Measurements from ENCODE around the gene OAS1.
"Not testable (repeated sequence)": the region's sequence is repeated elsewhere in the genome, so short reads cannot be mapped to it uniquely, and the experiment has no call there.

The OAS1 gene

GRCh38 chr12:112936927-112937326 lies 30.2 kb downstream of the OAS1 start:
- no peak for DNase-seq (ENCODE audit: low read depth in 2 of 2)

- peak; percentile 61 to 70 for DNase-seq (ENCODE audit: low read depth in 2 of 2)
Observed at GRCh38 chr12:112937741-112938719, 31.3 kb downstream of the OAS1 start, which contains the start of gene OAS3. Gene OAS3, plus strand, starts transcription at chr12:112938474. Its CDS starts 57 bp downstream, at chr12:112938531.

GRCh38 chr12:112938751-112939150 lies 32.0 kb downstream of the OAS1 start:
- no peak for DNase-seq (ENCODE audit: low read depth in 2 of 2)

- DNase-seq (ENCODE audit: low read depth in 2 of 2), result no peak
Observed at GRCh38 chr12:112939761-112940381, 33.1 kb downstream of the OAS1 start.

DNA sequence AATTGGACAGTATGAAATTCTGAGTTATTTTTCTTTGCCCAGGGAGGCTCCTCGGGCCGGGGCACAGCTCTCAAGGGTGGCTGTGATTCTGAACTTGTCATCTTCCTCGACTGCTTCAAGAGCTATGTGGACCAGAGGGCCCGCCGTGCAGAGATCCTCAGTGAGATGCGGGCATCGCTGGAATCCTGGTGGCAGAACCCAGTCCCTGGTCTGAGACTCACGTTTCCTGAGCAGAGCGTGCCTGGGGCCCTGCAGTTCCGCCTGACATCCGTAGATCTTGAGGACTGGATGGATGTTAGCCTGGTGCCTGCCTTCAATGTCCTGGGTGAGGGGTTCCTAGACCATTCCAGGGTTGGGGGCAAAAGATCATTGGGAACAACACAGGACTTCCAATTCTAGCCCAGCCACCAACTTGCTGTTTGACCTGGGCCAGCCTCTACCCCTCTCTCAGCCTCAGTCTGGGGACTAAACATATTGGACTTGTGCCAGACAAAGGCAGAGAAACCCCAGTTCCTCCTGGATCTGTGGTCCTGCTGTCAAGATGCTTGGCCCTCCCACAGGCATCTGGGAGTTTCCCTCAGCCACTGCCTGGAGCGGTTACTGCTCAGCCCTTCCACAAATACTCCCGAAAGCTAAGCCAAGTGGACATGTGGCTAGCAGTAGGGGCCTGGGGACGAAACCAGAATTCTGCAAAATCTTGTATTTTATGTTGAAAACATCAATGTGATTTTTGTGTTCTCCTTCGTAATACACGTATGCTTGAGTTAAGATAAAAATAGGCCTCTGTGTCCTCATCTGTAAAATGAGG lies 35.0 kb downstream of the OAS1 start:
- DNase-seq (ENCODE audit: low read depth in 2 of 2), result no peak

DNA sequence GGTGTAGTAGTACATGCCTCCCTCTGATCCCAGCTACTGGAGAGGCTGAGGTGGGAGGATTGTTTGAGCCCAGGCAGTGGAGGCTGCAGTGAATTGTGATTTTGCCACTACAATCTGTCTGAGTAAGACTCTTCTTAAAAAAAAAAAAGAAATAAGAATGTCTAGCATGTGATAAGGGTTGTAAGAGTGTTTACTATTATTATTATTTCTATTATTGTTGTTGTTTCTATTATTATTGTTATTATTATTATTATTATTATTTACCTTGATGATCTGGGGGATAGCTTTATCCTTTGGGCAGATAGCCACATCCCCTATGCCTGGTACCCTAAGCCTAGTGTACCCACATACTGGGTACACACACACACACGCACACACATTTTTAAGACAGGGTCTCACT lies 35.8 kb downstream of the OAS1 start:
- DNase-seq (ENCODE audit: low read depth in 2 of 2), result no peak

DNA sequence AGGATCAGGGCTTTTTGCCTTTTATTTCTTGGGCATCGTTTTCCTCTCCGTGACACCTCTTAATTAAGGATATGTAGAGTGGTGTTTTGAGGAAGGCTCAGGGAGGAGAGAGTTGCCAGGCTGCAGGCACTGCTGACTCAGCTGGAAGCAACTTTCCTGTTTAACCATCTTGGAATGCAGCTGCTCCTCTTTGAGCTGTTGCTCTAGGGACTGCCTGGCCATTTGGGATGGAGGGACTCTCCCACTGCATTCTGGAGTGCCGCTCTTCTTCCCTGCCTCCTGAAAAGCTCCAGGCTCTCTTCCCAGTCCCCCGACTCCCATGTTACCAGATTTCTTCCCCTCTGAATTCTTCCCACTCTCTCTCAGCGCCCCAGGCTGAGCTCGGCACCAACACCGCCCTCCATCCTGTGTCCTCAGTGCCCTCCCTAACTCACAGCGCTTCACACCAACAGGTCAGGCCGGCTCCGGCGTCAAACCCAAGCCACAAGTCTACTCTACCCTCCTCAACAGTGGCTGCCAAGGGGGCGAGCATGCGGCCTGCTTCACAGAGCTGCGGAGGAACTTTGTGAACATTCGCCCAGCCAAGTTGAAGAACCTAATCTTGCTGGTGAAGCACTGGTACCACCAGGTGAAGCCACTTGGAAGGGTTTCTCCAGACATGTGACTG lies 37.4 kb downstream of the OAS1 start:
- no peak for DNase-seq (ENCODE audit: low read depth in 2 of 2)

- no peak for DNase-seq (ENCODE audit: low read depth in 2 of 2)
Observed at GRCh38 chr12:112945515-112945914, 38.8 kb downstream of the OAS1 start.

GRCh38 chr12:112946236-112947000 lies 39.7 kb downstream of the OAS1 start:
- DNase-seq (ENCODE audit: low read depth in 2 of 2), result no peak

DNA sequence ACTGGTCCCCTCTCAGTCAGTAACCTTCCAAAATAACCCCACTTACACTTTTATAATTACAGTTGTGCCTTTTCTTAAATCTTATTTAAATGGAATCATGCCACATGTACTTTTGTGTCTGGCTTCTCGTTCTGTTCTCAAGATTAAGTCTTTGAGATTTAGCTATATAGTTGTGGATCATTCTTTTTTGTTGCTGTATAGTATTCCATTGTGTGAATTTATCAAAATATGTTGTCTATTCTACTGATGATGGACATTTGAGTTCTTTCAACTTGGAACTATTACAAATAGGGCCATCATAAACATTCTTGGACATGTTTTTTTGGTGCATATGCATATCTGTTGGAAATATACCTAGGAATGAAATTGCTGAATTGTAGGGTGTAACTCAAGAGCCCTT lies 40.6 kb downstream of the OAS1 start:
- no peak for DNase-seq (ENCODE audit: low read depth in 2 of 2)

GRCh38 chr12:112947761-112948160 lies 41.0 kb downstream of the OAS1 start:
- DNase-seq (ENCODE audit: low read depth in 2 of 2), result no peak

- DNase-seq (ENCODE audit: low read depth in 2 of 2), result no peak
Observed at GRCh38 chr12:112948806-112949205, 42.0 kb downstream of the OAS1 start.

DNA sequence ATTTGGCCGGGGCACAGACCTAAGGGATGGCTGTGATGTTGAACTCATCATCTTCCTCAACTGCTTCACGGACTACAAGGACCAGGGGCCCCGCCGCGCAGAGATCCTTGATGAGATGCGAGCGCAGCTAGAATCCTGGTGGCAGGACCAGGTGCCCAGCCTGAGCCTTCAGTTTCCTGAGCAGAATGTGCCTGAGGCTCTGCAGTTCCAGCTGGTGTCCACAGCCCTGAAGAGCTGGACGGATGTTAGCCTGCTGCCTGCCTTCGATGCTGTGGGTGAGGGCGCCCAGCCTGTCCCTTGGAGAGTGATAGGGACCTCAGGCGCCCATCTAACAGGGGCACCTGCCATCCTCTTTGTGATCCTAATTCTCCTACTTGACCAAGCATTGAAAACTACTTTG lies 43.9 kb downstream of the OAS1 start:
- no peak for DNase-seq (ENCODE audit: low read depth in 2 of 2)

GRCh38 chr12:112957125-112957524 lies 50.4 kb downstream of the OAS1 start:
- not testable (repeated sequence) for DNase-seq (ENCODE audit: low read depth in 2 of 2)

- no peak for DNase-seq (ENCODE audit: low read depth in 2 of 2)
Observed at GRCh38 chr12:112961074-112961473, 54.3 kb downstream of the OAS1 start.

- no peak for DNase-seq (ENCODE audit: low read depth in 2 of 2)
Observed at GRCh38 chr12:112961536-112961935, 54.8 kb downstream of the OAS1 start.

GRCh38 chr12:112962561-112962960 lies 55.8 kb downstream of the OAS1 start:
- no peak for DNase-seq (ENCODE audit: low read depth in 2 of 2)

- DNase-seq (ENCODE audit: low read depth in 2 of 2), result no peak
Observed at GRCh38 chr12:112963227-112963861, 56.6 kb downstream of the OAS1 start.

GRCh38 chr12:112964067-112964670 lies 57.4 kb downstream of the OAS1 start:
- DNase-seq (ENCODE audit: low read depth in 2 of 2), result no peak

DNA sequence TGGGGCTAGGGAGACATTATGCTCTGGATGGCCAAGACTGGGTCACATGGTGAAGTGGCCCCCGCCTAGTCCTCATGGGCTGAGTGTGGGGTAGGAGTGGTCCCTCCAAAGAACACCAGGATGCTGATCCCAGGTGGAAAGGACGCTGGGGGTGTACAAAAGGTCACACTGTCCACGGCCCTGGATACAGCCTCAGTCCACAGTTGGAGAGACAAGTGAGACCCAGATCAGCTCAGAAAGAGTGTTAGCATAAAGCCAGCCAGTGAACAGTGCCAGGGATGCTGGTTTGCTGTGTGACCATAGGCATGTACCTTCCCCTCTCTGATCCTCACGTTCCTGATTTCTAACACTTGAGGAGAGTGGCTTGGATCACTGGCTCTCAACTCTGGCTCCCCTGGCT lies 58.2 kb downstream of the OAS1 start:
- no peak for DNase-seq (ENCODE audit: low read depth in 2 of 2)
